HCT116 (cell line): Measurements from ENCODE around the gene ATG101. TPM values are rescaled to one million over a fixed set of nuclear protein-coding genes. Genes with fewer than 3 reads are reported as not detected.

Source experiments
- ATAC-seq: fragments of 200-7000 bp; cut with Tn5 transposase; 2 replicates; pipeline ENCODE4 v1.9.1; 2020; ENCODE audit warnings: mild to moderate bottlenecking, moderate library complexity
- BruUV-seq: library from RNA; stranded (reverse); fragments of 400-500 nt; replicated peaks from 2 replicates; lab custom pipeline; 2021; lab: Mats Ljungman, UMichigan
- CTCF ChIA-PET: fragments of 300-600 bp; sonication (Branson Sonifier 250); formaldehyde crosslinking; loops from one replicate; lab custom pipeline; 2021; ENCODE audit warnings: antibody characterized with exemption; lab: Charles Lee
- POLR2A ChIA-PET: fragments of 300-600, 350-600 bp; sonication (Branson Sonifier 250); formaldehyde crosslinking; loops from one replicate; lab custom pipeline; 2021; ENCODE audit warnings: antibody characterized with exemption; lab: Charles Lee
- RAD21 ChIA-PET, 2 experiments: fragments of 300-600 bp; sonication (Branson Sonifier 250); formaldehyde crosslinking; loops; one replicate each; lab custom pipeline; 2023; ENCODE audit warnings: low total read pairs in 2 of 2; ENCODE audit not compliant: uncharacterized antibody in 2 of 2, unreplicated experiment in 2 of 2, low non-redundant PET in 1 of 2; lab: Charles Lee
- DNase-seq: peaks from one replicate; pipeline ENCODE4 v3.0.0-alpha.2; 2010; ENCODE audit warnings: low read depth, low spot score
- H2AFZ ChIP-seq: fragments of 200-600 bp; shearing (Covaris generic), sonication (generic); 2 replicates; pipeline ENCODE4 v1.6.1; 2017; ENCODE audit warnings: low read depth, mixed run types, mixed read lengths, antibody characterized with exemption, low read length; ENCODE audit not compliant: poor library complexity, severe bottlenecking
- H3K27ac ChIP-seq: 2 replicates; pipeline ENCODE4 v1.5.1; 2012; ENCODE audit warnings: low read depth, low read length
- H3K27me3 ChIP-seq: fragments of 200-600 bp; sonication (generic); 2 replicates; pipeline ENCODE4 v1.6.1; 2016; ENCODE audit warnings: mixed run types, low read length, mixed read lengths; ENCODE audit not compliant: insufficient read depth
- H3K36me3 ChIP-seq, 2 experiments: fragments of 200-500 bp in 1 of 2; fragments of 200-600 bp in 1 of 2; sonication (Bioruptor generic) in 1 of 2; sonication (generic) in 1 of 2; 2 replicates each; pipeline versions ENCODE4 v1.5.1 to v1.6.1; 2014 to 2016; ENCODE audit warnings: low read length in 2 of 2, inconsistent platforms in 1 of 2, mixed read lengths in 1 of 2, mixed run types in 1 of 2; ENCODE audit not compliant: insufficient read depth in 2 of 2, control insufficient read depth in 1 of 2
- H3K4me1 ChIP-seq, 2 experiments: fragments of 200-600 bp in 1 of 2; sonication (generic) in 1 of 2; 2 replicates each; pipeline versions ENCODE4 v1.5.1 to v1.6.1; 2012 to 2017; ENCODE audit warnings: low read length in 2 of 2, inconsistent platforms in 1 of 2, mild to moderate bottlenecking in 1 of 2, mixed read lengths in 1 of 2, mixed run types in 1 of 2, moderate library complexity in 1 of 2; ENCODE audit not compliant: insufficient read depth in 2 of 2, control insufficient read depth in 1 of 2
- H3K4me2 ChIP-seq: fragments of 200-600 bp; sonication (generic); 2 replicates; pipeline ENCODE4 v1.6.1; 2017; ENCODE audit warnings: mixed run types, low read length, mixed read lengths
- H3K4me3 ChIP-seq, 2 experiments: fragments of 200-600 bp in 1 of 2; sonication (generic) in 1 of 2; replicated peaks in 1 of 2; 2 replicates each; pipeline ENCODE4 v1.5.1; 2011 to 2016; ENCODE audit warnings: low read length in 2 of 2, control low read depth in 1 of 2, low read depth in 1 of 2, mild to moderate bottlenecking in 1 of 2, mixed read lengths in 1 of 2, mixed run types in 1 of 2
- H3K79me2 ChIP-seq: fragments of 200-600 bp; sonication (generic); 2 replicates; pipeline ENCODE4 v1.6.1; 2017; ENCODE audit warnings: mild to moderate bottlenecking, mixed run types, low read length, moderate library complexity, mixed read lengths; ENCODE audit not compliant: insufficient read depth
- H3K9ac ChIP-seq: fragments of 200-600 bp; sonication (generic); 2 replicates; pipeline ENCODE4 v1.6.1; 2016; ENCODE audit warnings: low read length, mixed read lengths
- H3K9me2 ChIP-seq: fragments of 200-600 bp; sonication (generic), shearing (Covaris generic); 2 replicates; pipeline ENCODE4 v1.6.1; 2017; ENCODE audit warnings: mixed run types, mild to moderate bottlenecking, moderate library complexity; ENCODE audit not compliant: insufficient read depth
- H3K9me3 ChIP-seq, 2 experiments: fragments of 200-500 bp in 1 of 2; fragments of 200-600 bp in 1 of 2; sonication (Bioruptor generic) in 1 of 2; sonication (generic) in 1 of 2; 2 replicates each; pipeline ENCODE4 v1.6.1; 2014 to 2017; ENCODE audit warnings: low read length in 2 of 2, mixed read lengths in 2 of 2, inconsistent platforms in 1 of 2, low read depth in 1 of 2, mild to moderate bottlenecking in 1 of 2, mixed run types in 1 of 2, moderate library complexity in 1 of 2; ENCODE audit not compliant: control insufficient read depth in 1 of 2, insufficient read depth in 1 of 2
- H4K20me1 ChIP-seq: fragments of 200-600 bp; sonication (generic), shearing (Covaris generic); 2 replicates; pipeline ENCODE4 v1.6.1; 2017; ENCODE audit warnings: mixed run types, mild to moderate bottlenecking, moderate library complexity; ENCODE audit not compliant: insufficient read depth
- ATF3 ChIP-seq: IDR thresholded peaks from 2 replicates; pipeline ENCODE4 v1.6.1; 2012
- EGR1 ChIP-seq: IDR thresholded peaks from 2 replicates; pipeline ENCODE4 v1.6.1; 2012; ENCODE audit warnings: low read depth
- ELF1 ChIP-seq: IDR thresholded peaks from 2 replicates; pipeline ENCODE4 v1.6.1; 2012; ENCODE audit warnings: low read depth, borderline replicate concordance
- EZH2phosphoT487 ChIP-seq: fragments of 200-600 bp; IDR thresholded peaks from 2 replicates; pipeline ENCODE4 v1.6.1; 2018; ENCODE audit warnings: antibody characterized with exemption, borderline replicate concordance
- MAX ChIP-seq: IDR thresholded peaks from 2 replicates; pipeline ENCODE4 v1.6.1; 2012
- POLR2A ChIP-seq: IDR thresholded peaks from 2 replicates; pipeline ENCODE4 v1.7.0; 2011; ENCODE audit warnings: borderline replicate concordance; ENCODE audit not compliant: insufficient read depth, insufficient read length; ENCODE audit errors: extremely low read depth
- POLR2AphosphoS5 ChIP-seq: IDR thresholded peaks from 2 replicates; pipeline ENCODE4 v1.6.1; 2011; ENCODE audit warnings: mild to moderate bottlenecking, low read depth, low read length, moderate library complexity
- RAD21 ChIP-seq: IDR thresholded peaks from 2 replicates; pipeline ENCODE4 v1.6.1; 2012; ENCODE audit warnings: low read depth, mild to moderate bottlenecking
- SIN3A ChIP-seq: IDR thresholded peaks from 2 replicates; pipeline ENCODE4 v1.6.1; 2012; ENCODE audit warnings: low read depth
- SP1 ChIP-seq: IDR thresholded peaks from 2 replicates; pipeline ENCODE4 v1.6.1; 2012; ENCODE audit warnings: low read depth
- SRF ChIP-seq: IDR thresholded peaks from 2 replicates; pipeline ENCODE4 v1.6.1; 2012; ENCODE audit warnings: low read depth
- TCF7L2 ChIP-seq: IDR thresholded peaks from 2 replicates; pipeline ENCODE4 v1.7.0; 2011; ENCODE audit warnings: borderline replicate concordance, inconsistent platforms; ENCODE audit not compliant: insufficient read depth, insufficient read length; ENCODE audit errors: extremely low read depth
- YY1 ChIP-seq: IDR thresholded peaks from 2 replicates; pipeline ENCODE4 v1.6.1; 2011; ENCODE audit warnings: low read length, low read depth, moderate library complexity, mild to moderate bottlenecking; ENCODE audit not compliant: insufficient replicate concordance; ENCODE audit errors: extremely low read depth
- ZFX ChIP-seq: fragments of 450-650 bp; IDR thresholded peaks from 2 replicates; pipeline ENCODE4 v1.6.1; 2017
- ZNF274 ChIP-seq: fragments of 200-500 bp; sonication (Bioruptor generic); IDR thresholded peaks from 2 replicates; pipeline ENCODE4 v1.6.1; 2014; ENCODE audit warnings: mild to moderate bottlenecking, low read depth, low read length, inconsistent platforms
- intact Hi-C: fragments of 100-400 bp; cut with micrococcal nuclease; formaldehyde crosslinking; loops from 2 replicates; pipeline ENCODE4 v1.10.0; 2022
- total RNA-seq: library from RNA; stranded (reverse); gene quantifications from one replicate; pipeline ENCODE4 v1.2.1, GENCODE V29; 2021; ENCODE audit not compliant: unreplicated experiment
- TF ChIP-seq, protein P1 (sequence below): IDR thresholded peaks from 2 replicates; pipeline ENCODE4 v1.6.1; 2011; ENCODE audit warnings: mild to moderate bottlenecking, low read length, moderate library complexity; ENCODE audit not compliant: insufficient replicate concordance; ENCODE audit errors: extremely low read depth
- TF ChIP-seq, protein P2 (sequence below), 3 experiments: fragments of 200-600 bp in 1 of 3; sonication (generic) in 1 of 3; IDR thresholded peaks in 2 of 3; conservative IDR thresholded peaks in 1 of 3; 2 replicates each; pipeline ENCODE4 v1.5.1; 2012 to 2017; ENCODE audit warnings: low read depth in 2 of 3, low read length in 2 of 3, antibody characterized with exemption in 1 of 3, borderline replicate concordance in 1 of 3, control low read depth in 1 of 3, mild to moderate bottlenecking in 1 of 3, mixed read lengths in 1 of 3, mixed run types in 1 of 3, moderate library complexity in 1 of 3; ENCODE audit not compliant: insufficient read depth in 1 of 3

Gene ATG101
- total RNA-seq, 1 experiment from 2014 or later, result 49.2 TPM

GRCh38 chr12:52050758-52051541 lies 18.8 kb upstream of the ATG101 start, which contains the start of gene NR4A1:
Gene NR4A1 (plus strand): TSS chr12:52051442. CDS start chr12:52054329, 2,887 bp downstream.
- TF ChIP-seq RAD21 (no peak), EZH2phosphoT487 (no peak), POLR2A (peak; percentile 63), EGR1 (no peak), MAX (peak; percentile 62; the same call in 1 of the 2 replicates), SP1 (peak; percentile 67), ZNF274 (no peak), POLR2AphosphoS5 (peak; percentile 90), SRF (peak; percentile 99), ELF1 (no peak), SIN3A (0 out of 2 replicates have a peak, but pooled peaks have one; percentile 64), ZFX (peak; percentile 69; the same call in 1 of the 2 replicates), YY1 (no peak), ATF3 (no peak), TCF7L2 (peak; percentile 95)
- TF ChIP-seq, protein P1, sequence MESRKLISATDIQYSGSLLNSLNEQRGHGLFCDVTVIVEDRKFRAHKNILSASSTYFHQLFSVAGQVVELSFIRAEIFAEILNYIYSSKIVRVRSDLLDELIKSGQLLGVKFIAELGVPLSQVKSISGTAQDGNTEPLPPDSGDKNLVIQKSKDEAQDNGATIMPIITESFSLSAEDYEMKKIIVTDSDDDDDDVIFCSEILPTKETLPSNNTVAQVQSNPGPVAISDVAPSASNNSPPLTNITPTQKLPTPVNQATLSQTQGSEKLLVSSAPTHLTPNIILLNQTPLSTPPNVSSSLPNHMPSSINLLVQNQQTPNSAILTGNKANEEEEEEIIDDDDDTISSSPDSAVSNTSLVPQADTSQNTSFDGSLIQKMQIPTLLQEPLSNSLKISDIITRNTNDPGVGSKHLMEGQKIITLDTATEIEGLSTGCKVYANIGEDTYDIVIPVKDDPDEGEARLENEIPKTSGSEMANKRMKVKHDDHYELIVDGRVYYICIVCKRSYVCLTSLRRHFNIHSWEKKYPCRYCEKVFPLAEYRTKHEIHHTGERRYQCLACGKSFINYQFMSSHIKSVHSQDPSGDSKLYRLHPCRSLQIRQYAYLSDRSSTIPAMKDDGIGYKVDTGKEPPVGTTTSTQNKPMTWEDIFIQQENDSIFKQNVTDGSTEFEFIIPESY, result no peak
- TF ChIP-seq, protein P2, sequence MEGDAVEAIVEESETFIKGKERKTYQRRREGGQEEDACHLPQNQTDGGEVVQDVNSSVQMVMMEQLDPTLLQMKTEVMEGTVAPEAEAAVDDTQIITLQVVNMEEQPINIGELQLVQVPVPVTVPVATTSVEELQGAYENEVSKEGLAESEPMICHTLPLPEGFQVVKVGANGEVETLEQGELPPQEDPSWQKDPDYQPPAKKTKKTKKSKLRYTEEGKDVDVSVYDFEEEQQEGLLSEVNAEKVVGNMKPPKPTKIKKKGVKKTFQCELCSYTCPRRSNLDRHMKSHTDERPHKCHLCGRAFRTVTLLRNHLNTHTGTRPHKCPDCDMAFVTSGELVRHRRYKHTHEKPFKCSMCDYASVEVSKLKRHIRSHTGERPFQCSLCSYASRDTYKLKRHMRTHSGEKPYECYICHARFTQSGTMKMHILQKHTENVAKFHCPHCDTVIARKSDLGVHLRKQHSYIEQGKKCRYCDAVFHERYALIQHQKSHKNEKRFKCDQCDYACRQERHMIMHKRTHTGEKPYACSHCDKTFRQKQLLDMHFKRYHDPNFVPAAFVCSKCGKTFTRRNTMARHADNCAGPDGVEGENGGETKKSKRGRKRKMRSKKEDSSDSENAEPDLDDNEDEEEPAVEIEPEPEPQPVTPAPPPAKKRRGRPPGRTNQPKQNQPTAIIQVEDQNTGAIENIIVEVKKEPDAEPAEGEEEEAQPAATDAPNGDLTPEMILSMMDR (IDR thresholded peaks at IDR 0.05 in 2 of 3, conservative IDR thresholded peaks at IDR 0.05 in 1 of 3; ENCODE audit: borderline replicate concordance in 1 of 3, insufficient read depth in 1 of 3, low read depth in 2 of 3, low read length in 2 of 3), result 0 out of 6 replicates have a peak, but pooled peaks of 1 of the 3 experiments have one; percentile 11
- TF ChIP-seq, all 23 proteins: peak for 9
- H2AFZ ChIP-seq, result no peak within 1 kb of the TSS
- H3K4me1 ChIP-seq, result peaks cover 22 to 48% of the 10 kb centered on the region in 2 experiments
- H3K79me2 ChIP-seq, result peaks cover 31% of the 10 kb centered on the region; the same call in 1 of the 2 replicates
- H3K27me3 ChIP-seq, result no peaks in the 10 kb centered on the region
- ChIA-PET RAD21 (no interaction called here), POLR2A (interaction anchor here (0.6 to 2.3 kb wide), 16 partner anchors 9 to 478 kb away, joined by 3 to 40 read pairs (median 6); partner anchors contain the start of gene ATG101), CTCF (interaction anchor here (0.8 to 2.7 kb wide), 5 partner anchors 16 to 70 kb away, joined by 3 to 25 read pairs (median 7); no protein-coding TSS in a partner anchor)
- peak within 1 kb of the TSS; percentile 99 for H3K4me2 ChIP-seq
- H4K20me1 ChIP-seq, result no peaks in the 10 kb centered on the region
- DNase-seq (peak; percentile 87), ATAC-seq (peak; percentile 82)
- 0 out of 4 replicates have a peak, but pooled peaks cover 0 to 3% of the 10 kb centered on the region in 2 experiments for H3K36me3 ChIP-seq
- BruUV-seq, result no TSS peak
- peak within 1 kb of the TSS; percentile 92 for H3K27ac ChIP-seq
- no peaks in the 10 kb centered on the region for H3K9me2 ChIP-seq
- no peaks in the 10 kb centered on the region for H3K9me3 ChIP-seq
- peak within 1 kb of the TSS; percentile 85 for H3K9ac ChIP-seq
- peak within 1 kb of the TSS; percentile 62 to 86 for H3K4me3 ChIP-seq
- intact Hi-C loops, result loop anchor here (1.0 kb wide), 2 partner anchors 14 to 18 kb away; partner anchors contain the start of gene ATG101
